ENCODE measurements around the gene TRPV4.
"Not testable (repeated sequence)": the region's sequence is repeated elsewhere in the genome, so short reads cannot be mapped to it uniquely, and the experiment has no call there.

TRPV4 gene

GRCh38 chr12:109833307-109834189 is at the start of gene TRPV4:
Gene TRPV4, minus strand, starts transcription at chr12:109833398. Its CDS starts 18,602 bp downstream, at chr12:109814796.
- no peak for DNase-seq (ENCODE audit: low read depth)

GRCh38 chr12:109881752-109882151 is 48.6 kb upstream of the TRPV4 start:
- DNase-seq (ENCODE audit: low read depth), result no peak

GRCh38 chr12:109880938-109881337 is 47.7 kb upstream of the TRPV4 start:
- no peak for DNase-seq (ENCODE audit: low read depth)

- DNase-seq (ENCODE audit: low read depth), result peak; percentile 82
These were observed 47.1 kb upstream of the TRPV4 start, which contains the start of gene GLTP for GRCh38 chr12:109880043-109880931. Gene GLTP, minus strand, starts transcription at chr12:109880541. Its CDS starts 167 bp downstream, at chr12:109880374.

- no peak for DNase-seq (ENCODE audit: low read depth)
These were observed 46.3 kb upstream of the TRPV4 start for GRCh38 chr12:109879351-109880042.

- no peak for DNase-seq (ENCODE audit: low read depth)
These were observed 45.6 kb upstream of the TRPV4 start for GRCh38 chr12:109878749-109879148.

GRCh38 chr12:109878247-109878625 is 45.0 kb upstream of the TRPV4 start:
- no peak for DNase-seq (ENCODE audit: low read depth)

GRCh38 chr12:109877504-109878246 is 44.5 kb upstream of the TRPV4 start:
- no peak for DNase-seq (ENCODE audit: low read depth)

GRCh38 chr12:109876406-109876805 is 43.2 kb upstream of the TRPV4 start:
- DNase-seq (ENCODE audit: low read depth), result no peak

- DNase-seq (ENCODE audit: low read depth), result no peak
These were observed 42.5 kb upstream of the TRPV4 start for GRCh38 chr12:109875572-109876131.

GRCh38 chr12:109873653-109874052 is 40.5 kb upstream of the TRPV4 start:
- no peak for DNase-seq (ENCODE audit: low read depth)

- no peak for DNase-seq (ENCODE audit: low read depth)
These were observed 38.6 kb upstream of the TRPV4 start for GRCh38 chr12:109871668-109872314.

- DNase-seq (ENCODE audit: low read depth), result no peak
These were observed 37.5 kb upstream of the TRPV4 start for GRCh38 chr12:109870648-109871047.

GRCh38 chr12:109868182-109869051 is 35.2 kb upstream of the TRPV4 start:
- no peak for DNase-seq (ENCODE audit: low read depth)

- no peak for DNase-seq (ENCODE audit: low read depth)
These were observed 31.7 kb upstream of the TRPV4 start for GRCh38 chr12:109864916-109865315.

GRCh38 chr12:109863847-109864712 is 30.9 kb upstream of the TRPV4 start:
- DNase-seq (ENCODE audit: low read depth), result no peak

- not testable (repeated sequence) for DNase-seq (ENCODE audit: low read depth)
These were observed 29.3 kb upstream of the TRPV4 start for GRCh38 chr12:109862491-109862890.

- DNase-seq (ENCODE audit: low read depth), result no peak
These were observed 28.6 kb upstream of the TRPV4 start for GRCh38 chr12:109861689-109862314.

Data from stimulated activated CD8-positive, alpha-beta memory T cell treated with anti-CD3 and anti-CD28 coated beads, Interleukin-4, amount 100 ng/mL, for 24 hours (primary cell).